Aorta (tissue), 5 donors: Measurements from ENCODE around the gene DPH2. TPM values are rescaled to one million over a fixed set of nuclear protein-coding genes. Genes with fewer than 3 reads are reported as not detected.

Source experiments
- ATAC-seq: fragments of 200-7000 bp; cut with Tn5 transposase; one replicate; pipeline ENCODE4 v1.9.1; 2022; ENCODE audit warnings: moderate library complexity; ENCODE audit not compliant: low FRiP score
- DNase-seq, 2 donors: peaks; one replicate each; pipeline ENCODE4 v3.0.0-alpha.2; 2020
- H3K27ac ChIP-seq, 2 donors: one replicate each; pipeline ENCODE4 v1.5.1; 2013; ENCODE audit warnings: low read length in 2 of 2, mild to moderate bottlenecking in 2 of 2, moderate library complexity in 2 of 2, control low read depth in 1 of 2, inconsistent platforms in 1 of 2, low read depth in 1 of 2
- H3K27me3 ChIP-seq, 2 donors: one replicate each; pipeline ENCODE4 v1.6.1; 2013; ENCODE audit warnings: control low read depth in 1 of 2, low read length in 1 of 2, mild to moderate bottlenecking in 1 of 2, moderate library complexity in 1 of 2; ENCODE audit not compliant: insufficient read depth in 2 of 2, control insufficient read depth in 1 of 2
- H3K36me3 ChIP-seq, 2 donors: one replicate each; pipeline ENCODE4 v1.6.1; 2013; ENCODE audit warnings: control low read depth in 1 of 2, low read length in 1 of 2, mild to moderate bottlenecking in 1 of 2; ENCODE audit not compliant: insufficient read depth in 2 of 2, control insufficient read depth in 1 of 2
- H3K4me1 ChIP-seq, 2 donors: one replicate each; pipeline ENCODE4 v1.6.1; 2013; ENCODE audit warnings: low read length in 2 of 2, control low read depth in 1 of 2, mild to moderate bottlenecking in 1 of 2, moderate library complexity in 1 of 2; ENCODE audit not compliant: insufficient read depth in 2 of 2, control insufficient read depth in 1 of 2
- H3K4me3 ChIP-seq, 2 donors: one replicate each; pipeline ENCODE4 v1.5.1; 2013; ENCODE audit warnings: low read length in 2 of 2, control low read depth in 1 of 2, mild to moderate bottlenecking in 1 of 2
- H3K9me3 ChIP-seq: one replicate; pipeline ENCODE4 v1.6.1; 2013; ENCODE audit warnings: mild to moderate bottlenecking, low read length; ENCODE audit not compliant: control insufficient read depth
- WGBS, 2 donors: extraction: QIAGEN DNeasy Blood & Tissue Kit; methylation state at CpG; one replicate each; pipeline ENCODE4 v1.1.7; 2013; 5-methylcytosine and 5-hydroxymethylcytosine counted together
- intact Hi-C, 2 donors: fragments of 100-400 bp; cut with DNase I; formaldehyde crosslinking; loops; one replicate each; pipeline versions ENCODE4 v1.14.2 to v1.15.0; 2022
- polyA plus RNA-seq, 2 donors: library from polyadenylated mRNA; stranded (reverse); fragments of 200-250 nt; gene quantifications; one replicate each; pipeline ENCODE4 v1.2.3, GENCODE V29; 2013
- total RNA-seq, 2 donors: library from RNA; stranded (reverse); fragmentation: NEBNext Ultra II Directional; extraction: Animal tissue kit (Norgen Biotek cat#: 25700); gene quantifications; one replicate each; pipeline ENCODE4 v1.2.1, GENCODE V29; 2021
- donor health status: healthy with polysubstance abuse.
- donor health status: Bipolar disorder and iron deficiency.
- donor health status: DM: no; HTN: no; CAD: no.
- donor health status: DM: no; HTN: no; CAD: no.
- donor health status: DM: yes; HTN: yes; CAD: no.

The DPH2 gene
- total and polyA plus RNA-seq, 4 donors: 6.0 to 15.8 (median 13.3) TPM

GRCh38 chr1:43958351-43959255 is 11.2 kb upstream of the DPH2 start:
- H3K4me1 ChIP-seq: no peaks in the 10 kb centered on the region
- intact Hi-C loops: no loop called here
- H3K4me3 ChIP-seq: no peak overlapping the region
- no peaks in the 10 kb centered on the region for H3K9me3 ChIP-seq
- 79% methylated on average over 9 of the region's 9 CpGs for WGBS, 2 donors
- ATAC-seq: no peak
- DNase-seq: no peak
- peaks cover 0 to 21% of the 10 kb centered on the region in 2 donors for H3K36me3 ChIP-seq
- no peaks in the 10 kb centered on the region for H3K27me3 ChIP-seq
- H3K27ac ChIP-seq: no peak overlapping the region

GRCh38 chr1:43960798-43961197 is 9.0 kb upstream of the DPH2 start:
- no peaks in the 10 kb centered on the region for H3K4me1 ChIP-seq
- DNase-seq (no peak), ATAC-seq (no peak)
- H3K27ac ChIP-seq: no peak overlapping the region
- H3K9me3 ChIP-seq: no peaks in the 10 kb centered on the region
- H3K4me3 ChIP-seq: no peak overlapping the region
- H3K36me3 ChIP-seq: peaks cover 0 to 23% of the 10 kb centered on the region in 2 donors
- no peaks in the 10 kb centered on the region for H3K27me3 ChIP-seq
- intact Hi-C loops: no loop called here
- 91 to 92% methylated on average over 8 of the region's 8 CpGs for WGBS, 2 donors

GRCh38 chr1:43961692-43962091 is 8.1 kb upstream of the DPH2 start:
- Histone ChIP-seq H3K4me1 (no peaks in the 10 kb centered on the region), H3K27ac (no peak overlapping the region), H3K27me3 (no peaks in the 10 kb centered on the region), H3K9me3 (no peaks in the 10 kb centered on the region), H3K36me3 (peaks cover 0 to 23% of the 10 kb centered on the region in 2 donors), H3K4me3 (no peak overlapping the region)
- intact Hi-C loops: no loop called here
- DNase-seq (no peak), ATAC-seq (no peak)
- 76 to 81% methylated on average over 3 of the region's 3 CpGs for WGBS, 2 donors

- peaks cover 0 to 21% of the 10 kb centered on the region in 2 donors for H3K36me3 ChIP-seq
- intact Hi-C loops: no loop called here
- WGBS, 2 donors: 76 to 84% methylated on average over 2 of the region's 2 CpGs
Measured at GRCh38 chr1:43962324-43962723, 7.5 kb upstream of the DPH2 start.

GRCh38 chr1:43963006-43963405 is 6.8 kb upstream of the DPH2 start:
- WGBS, 2 donors: 92 to 97% methylated on average over 3 of the region's 3 CpGs

More at GRCh38 chr1:43962324-43962723, 7.5 kb upstream of the DPH2 start:
- H3K27ac ChIP-seq: no peak overlapping the region
- ATAC-seq: no peak
- H3K27me3 ChIP-seq: no peaks in the 10 kb centered on the region
- H3K4me1 ChIP-seq: no peaks in the 10 kb centered on the region
- H3K9me3 ChIP-seq: no peaks in the 10 kb centered on the region
- H3K4me3 ChIP-seq: no peak overlapping the region
- DNase-seq: no peak

GRCh38 chr1:43963890-43964289 is 5.9 kb upstream of the DPH2 start:
- no peak for DNase-seq
- peaks cover 0 to 10% of the 10 kb centered on the region in 2 donors for H3K36me3 ChIP-seq
- H3K4me1 ChIP-seq: no peaks in the 10 kb centered on the region
- WGBS, 2 donors: 52 to 59% methylated on average over 5 of the region's 5 CpGs
- H3K4me3 ChIP-seq: no peak overlapping the region
- intact Hi-C loops: no loop called here
- H3K27me3 ChIP-seq: no peaks in the 10 kb centered on the region
- no peak for ATAC-seq
- H3K27ac ChIP-seq: no peak overlapping the region
- no peaks in the 10 kb centered on the region for H3K9me3 ChIP-seq

More at GRCh38 chr1:43963006-43963405, 6.8 kb upstream of the DPH2 start:
- intact Hi-C loops: no loop called here
- no peak overlapping the region for H3K27ac ChIP-seq
- peaks cover 0 to 14% of the 10 kb centered on the region in 2 donors for H3K36me3 ChIP-seq
- no peak overlapping the region for H3K4me3 ChIP-seq
- DNase-seq (no peak), ATAC-seq (no peak)
- H3K4me1 ChIP-seq: no peaks in the 10 kb centered on the region
- no peaks in the 10 kb centered on the region for H3K27me3 ChIP-seq
- no peaks in the 10 kb centered on the region for H3K9me3 ChIP-seq

- Histone ChIP-seq H3K4me1 (no peaks in the 10 kb centered on the region), H3K27ac (no peak overlapping the region), H3K4me3 (no peak overlapping the region), H3K36me3 (peaks cover 0 to 4% of the 10 kb centered on the region in 2 donors), H3K9me3 (no peaks in the 10 kb centered on the region), H3K27me3 (no peaks in the 10 kb centered on the region)
- intact Hi-C loops: no loop called here
- DNase-seq: no peak
- WGBS, 2 donors: 93 to 94% methylated on average over 3 of the region's 3 CpGs
- no peak for ATAC-seq
Measured at GRCh38 chr1:43965316-43965715, 4.5 kb upstream of the DPH2 start.

- H3K36me3 ChIP-seq: peaks cover 0 to 2% of the 10 kb centered on the region in 2 donors
- no peaks in the 10 kb centered on the region for H3K9me3 ChIP-seq
- no peak overlapping the region for H3K27ac ChIP-seq
- H3K4me1 ChIP-seq: no peaks in the 10 kb centered on the region
- H3K4me3 ChIP-seq: no peak overlapping the region
- ATAC-seq (no peak), DNase-seq (no peak)
- H3K27me3 ChIP-seq: no peaks in the 10 kb centered on the region
- 83 to 84% methylated on average over 6 of the region's 6 CpGs for WGBS, 2 donors
- intact Hi-C loops: no loop called here
Measured at GRCh38 chr1:43968348-43968948, 1.4 kb upstream of the DPH2 start.

GRCh38 chr1:43969416-43969745 is 429 bp upstream of the DPH2 start:
- DNase-seq: no peak
- Histone ChIP-seq H3K36me3 (peaks cover 0 to 2% of the 10 kb centered on the region in 2 donors), H3K27ac (no peak overlapping the region), H3K9me3 (no peaks in the 10 kb centered on the region), H3K4me1 (no peaks in the 10 kb centered on the region), H3K27me3 (no peaks in the 10 kb centered on the region), H3K4me3 (no peak overlapping the region)
- intact Hi-C loops: loop anchor here in 1 of 2 donors (1.0 kb wide), 1 partner anchor 23 kb away; the partner anchor contains the start of gene IPO13
- WGBS, 2 donors: 49 to 52% methylated on average over 7 of the region's 7 CpGs
- ATAC-seq: no peak
